ENCODE results near the gene OTUD7B. TPM values are rescaled to one million over a fixed set of nuclear protein-coding genes. Genes with fewer than 3 reads are reported as not detected.

OTUD7B gene
- total and polyA plus RNA-seq, 10 of the 15 experiments (the other 5 are each of a cell fraction or from before 2014, with no cell fraction given): 1.7 to 24.9 (median 6.6) TPM

DNA sequence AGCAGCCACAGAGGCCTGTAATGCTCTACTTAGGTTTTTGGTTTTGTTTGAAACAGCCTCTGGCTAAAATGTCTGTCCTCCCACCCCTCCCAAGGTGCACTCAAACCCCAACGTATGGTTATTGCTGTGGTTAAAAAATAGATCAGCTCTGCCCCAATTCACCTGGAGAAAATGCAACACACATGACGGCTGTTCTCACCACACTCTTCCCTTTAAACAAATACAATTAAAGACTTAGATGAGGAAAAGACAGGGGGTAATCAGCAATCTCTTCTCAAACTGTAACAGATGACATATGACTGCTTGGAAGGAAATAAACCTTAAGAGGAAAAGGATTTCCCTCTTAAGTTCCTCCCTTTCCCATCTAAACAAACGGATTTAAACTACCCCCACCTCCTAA lies 67.6 kb downstream of the OTUD7B start (continued):
- TF ChIP-seq CREM (IDR thresholded peaks at IDR 0.05; ENCODE audit: low read depth) (no peak), CREB1 (IDR thresholded peaks at IDR 0.05; ENCODE audit: low read depth) (no peak)

DNA sequence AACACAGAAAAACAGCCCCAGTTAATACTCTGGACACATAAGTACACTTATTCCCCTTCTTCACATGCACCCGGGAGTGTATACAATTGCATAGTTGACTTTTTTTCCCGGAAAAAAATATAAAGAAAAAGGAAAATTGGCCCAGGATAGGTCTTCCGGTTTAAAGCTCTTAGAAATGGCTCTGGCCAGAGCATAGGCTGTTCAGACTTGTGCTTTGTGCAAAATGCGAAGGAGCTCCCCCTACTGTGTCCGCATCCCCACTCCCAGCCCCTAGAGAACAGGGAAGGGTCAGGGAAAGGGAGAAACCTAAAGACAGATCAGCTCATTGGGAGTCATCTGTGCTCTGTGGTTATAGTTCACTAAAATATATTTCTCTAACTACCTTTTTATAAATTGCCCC lies 68.3 kb downstream of the OTUD7B start:
- Histone ChIP-seq H4K20me1 (ENCODE audit: control insufficient read depth, insufficient read depth) (no peaks in the 10 kb centered on the region), H3K9me3 (replicated peaks; ENCODE audit: control insufficient read depth, insufficient read depth, low read length) (no peaks in the 10 kb centered on the region), H3K36me3 (ENCODE audit: control insufficient read depth in 2 of 2, insufficient read depth in 2 of 2, low read length in 1 of 2) (peaks cover 7 to 9% of the 10 kb centered on the region in 2 experiments), H3K4me3 (no peak overlapping the region), H3K4me1 (ENCODE audit: control insufficient read depth, insufficient read depth, low read length) (peaks cover 19% of the 10 kb centered on the region), H3K27ac (ENCODE audit: control insufficient read depth, insufficient read depth) (no peak overlapping the region), H3K79me2 (ENCODE audit: control insufficient read depth, insufficient read depth, low read length) (no peaks in the 10 kb centered on the region), H3K9ac (ENCODE audit: control insufficient read depth, insufficient read depth, low read length) (no peak overlapping the region), H2AFZ (ENCODE audit: control insufficient read depth, low read depth, low read length) (no peak overlapping the region), H3K4me2 (ENCODE audit: control insufficient read depth, insufficient read depth) (no peak overlapping the region), H3K27me3 (replicated peaks in 1 of 2; ENCODE audit: control insufficient read depth in 2 of 2, insufficient read depth in 2 of 2, low read length in 1 of 2) (no peaks in the 10 kb centered on the region)
- ATAC-seq (no peak), DNase-seq (ENCODE audit: low read depth, low spot score) (no peak), FAIRE-seq (no peak)
- CTCF ChIA-PET: interaction anchor here (2.5 kb wide), 1 partner anchor 13 kb away, joined by 7 read pairs; no protein-coding TSS in a partner anchor
- TF ChIP-seq ZBED1 (IDR thresholded peaks at IDR 0.05; ENCODE audit: borderline replicate concordance) (no peak), IKZF2 (IDR thresholded peaks at IDR 0.05) (no peak), SREBF2 (IDR thresholded peaks at IDR 0.05; ENCODE audit: low read length) (no peak), POLR2AphosphoS5 (IDR thresholded peaks at IDR 0.05; ENCODE audit: low read length) (no peak)
- SMC1A ChIA-PET (ENCODE audit: uncharacterized antibody, unreplicated experiment): interaction anchor here (0.6 to 1.5 kb wide), 3 partner anchors 20 to 245 kb away, joined by 3 read pairs; no protein-coding TSS in a partner anchor
- intact Hi-C loops (cut with micrococcal nuclease; ENCODE audit: unreplicated experiment): no loop called here
- POLR2A ChIA-PET: no interaction called here
- in situ Hi-C loops (cut with MboI): no loop called here
- no TSS peak for BruUV-seq (replicated peaks)
- 98% methylated on average over 5 of the region's 5 CpGs for WGBS (ENCODE audit: insufficient coverage, insufficient replicate concordance, low lambda C conversion rate, missing lambda C conversion rate)
- RAD21 ChIA-PET (ENCODE audit: unreplicated experiment): no interaction called here

DNA sequence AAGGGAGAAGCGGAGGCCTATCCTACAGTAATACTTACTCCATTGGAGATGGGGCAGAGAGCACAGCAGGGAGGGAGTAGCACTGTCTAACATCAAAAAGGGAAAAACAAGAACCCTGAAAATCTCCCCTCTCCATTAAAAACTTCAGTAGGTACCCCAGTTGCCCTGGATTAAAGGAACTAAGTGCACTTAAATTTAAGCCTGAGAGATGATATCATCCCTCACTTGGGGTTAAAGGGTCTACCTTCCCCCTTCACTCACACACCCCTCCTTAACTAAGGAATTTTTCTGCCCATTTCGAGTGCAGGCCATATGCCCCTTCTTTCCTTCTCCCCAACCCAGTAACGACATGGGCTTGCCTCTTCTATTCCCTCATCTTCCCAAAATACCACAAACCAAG lies 70.1 kb downstream of the OTUD7B start:
- H3K4me1 ChIP-seq (ENCODE audit: control insufficient read depth, insufficient read depth, low read length): peaks cover 20% of the 10 kb centered on the region
- no peak overlapping the region for H3K4me2 ChIP-seq (ENCODE audit: control insufficient read depth, insufficient read depth)
- ChIA-PET POLR2A (no interaction called here), SMC1A (ENCODE audit: uncharacterized antibody, unreplicated experiment) (interaction anchor here (0.7 to 1.3 kb wide), 2 partner anchors 22 to 45 kb away, joined by 5 read pairs; no protein-coding TSS in a partner anchor), RAD21 (ENCODE audit: unreplicated experiment) (no interaction called here), CTCF (interaction anchor here (0.8 to 1.8 kb wide), 3 partner anchors 11 to 247 kb away, joined by 3 to 5 read pairs (median 5); no protein-coding TSS in a partner anchor)
- no peaks in the 10 kb centered on the region for H3K79me2 ChIP-seq (ENCODE audit: control insufficient read depth, insufficient read depth, low read length)
- ATAC-seq (no peak), FAIRE-seq (no peak), DNase-seq (ENCODE audit: low read depth, low spot score) (no peak)
- intact Hi-C loops (cut with micrococcal nuclease; ENCODE audit: unreplicated experiment): no loop called here
- H3K27me3 ChIP-seq (replicated peaks in 1 of 2; ENCODE audit: control insufficient read depth in 2 of 2, insufficient read depth in 2 of 2, low read length in 1 of 2): no peaks in the 10 kb centered on the region
- H4K20me1 ChIP-seq (ENCODE audit: control insufficient read depth, insufficient read depth): no peaks in the 10 kb centered on the region
- no peak overlapping the region for H3K9ac ChIP-seq (ENCODE audit: control insufficient read depth, insufficient read depth, low read length)
- no TSS peak for BruUV-seq (replicated peaks)
- H3K9me3 ChIP-seq (replicated peaks; ENCODE audit: control insufficient read depth, insufficient read depth, low read length): no peaks in the 10 kb centered on the region
- no peak overlapping the region for H3K4me3 ChIP-seq
- 97% methylated on average over 3 of the region's 3 CpGs for WGBS (ENCODE audit: insufficient coverage, insufficient replicate concordance, low lambda C conversion rate, missing lambda C conversion rate)
- no peak overlapping the region for H2AFZ ChIP-seq (ENCODE audit: control insufficient read depth, low read depth, low read length)
- H3K27ac ChIP-seq (ENCODE audit: control insufficient read depth, insufficient read depth): no peak overlapping the region
- in situ Hi-C loops (cut with MboI): no loop called here
- H3K36me3 ChIP-seq (ENCODE audit: control insufficient read depth in 2 of 2, insufficient read depth in 2 of 2, low read length in 1 of 2): peaks cover 7 to 9% of the 10 kb centered on the region in 2 experiments
- TF ChIP-seq ZNF384 (IDR thresholded peaks at IDR 0.05; ENCODE audit: borderline replicate concordance, low read depth, low read length): no peak
- no peak for TF ChIP-seq SPI1 (IDR thresholded peaks at IDR 0.05; ENCODE audit: borderline replicate concordance, insufficient read depth, low read depth, low read length)
- TF ChIP-seq, protein P1, sequence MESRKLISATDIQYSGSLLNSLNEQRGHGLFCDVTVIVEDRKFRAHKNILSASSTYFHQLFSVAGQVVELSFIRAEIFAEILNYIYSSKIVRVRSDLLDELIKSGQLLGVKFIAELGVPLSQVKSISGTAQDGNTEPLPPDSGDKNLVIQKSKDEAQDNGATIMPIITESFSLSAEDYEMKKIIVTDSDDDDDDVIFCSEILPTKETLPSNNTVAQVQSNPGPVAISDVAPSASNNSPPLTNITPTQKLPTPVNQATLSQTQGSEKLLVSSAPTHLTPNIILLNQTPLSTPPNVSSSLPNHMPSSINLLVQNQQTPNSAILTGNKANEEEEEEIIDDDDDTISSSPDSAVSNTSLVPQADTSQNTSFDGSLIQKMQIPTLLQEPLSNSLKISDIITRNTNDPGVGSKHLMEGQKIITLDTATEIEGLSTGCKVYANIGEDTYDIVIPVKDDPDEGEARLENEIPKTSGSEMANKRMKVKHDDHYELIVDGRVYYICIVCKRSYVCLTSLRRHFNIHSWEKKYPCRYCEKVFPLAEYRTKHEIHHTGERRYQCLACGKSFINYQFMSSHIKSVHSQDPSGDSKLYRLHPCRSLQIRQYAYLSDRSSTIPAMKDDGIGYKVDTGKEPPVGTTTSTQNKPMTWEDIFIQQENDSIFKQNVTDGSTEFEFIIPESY (IDR thresholded peaks at IDR 0.05): no peak
- TF ChIP-seq CREM (IDR thresholded peaks at IDR 0.05; ENCODE audit: low read depth): no peak
- TF ChIP-seq RAD51 (IDR thresholded peaks at IDR 0.05): no peak
- TF ChIP-seq SMC3 (IDR thresholded peaks at IDR 0.05; ENCODE audit: borderline replicate concordance, low read length): no peak
- TF ChIP-seq, protein P2, sequence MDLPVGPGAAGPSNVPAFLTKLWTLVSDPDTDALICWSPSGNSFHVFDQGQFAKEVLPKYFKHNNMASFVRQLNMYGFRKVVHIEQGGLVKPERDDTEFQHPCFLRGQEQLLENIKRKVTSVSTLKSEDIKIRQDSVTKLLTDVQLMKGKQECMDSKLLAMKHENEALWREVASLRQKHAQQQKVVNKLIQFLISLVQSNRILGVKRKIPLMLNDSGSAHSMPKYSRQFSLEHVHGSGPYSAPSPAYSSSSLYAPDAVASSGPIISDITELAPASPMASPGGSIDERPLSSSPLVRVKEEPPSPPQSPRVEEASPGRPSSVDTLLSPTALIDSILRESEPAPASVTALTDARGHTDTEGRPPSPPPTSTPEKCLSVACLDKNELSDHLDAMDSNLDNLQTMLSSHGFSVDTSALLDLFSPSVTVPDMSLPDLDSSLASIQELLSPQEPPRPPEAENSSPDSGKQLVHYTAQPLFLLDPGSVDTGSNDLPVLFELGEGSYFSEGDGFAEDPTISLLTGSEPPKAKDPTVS (IDR thresholded peaks at IDR 0.05; ENCODE audit: low read depth, low read length): no peak
- TF ChIP-seq MYB (IDR thresholded peaks at IDR 0.05; ENCODE audit: borderline replicate concordance, low read depth, low read length): no peak
- TF ChIP-seq CHD1 (IDR thresholded peaks at IDR 0.05; ENCODE audit: low read depth, low read length): no peak
- no peak for TF ChIP-seq YY1 (IDR thresholded peaks at IDR 0.05; ENCODE audit: low read depth, low read length)
